ENCODE data around the gene CHRNA7. TPM values are rescaled to one million over a fixed set of nuclear protein-coding genes. Genes with fewer than 3 reads are reported as not detected.

CHRNA7 gene
- total RNA-seq, 1 donor from 2014 or later, result not detected

- no peaks in the 10 kb centered on the region for H3K36me3 Mint-ChIP-seq (ENCODE audit: low read depth)
- DNase-seq, result no peak
- no peak for TF ChIP-seq CTCF (IDR thresholded peaks at IDR 0.05)
- no peaks in the 10 kb centered on the region for H3K9me3 Mint-ChIP-seq
- H3K27ac Mint-ChIP-seq, result no peak overlapping the region
- H3K4me1 Mint-ChIP-seq, result no peaks in the 10 kb centered on the region
- CTCF ChIA-PET, result no interaction called here
- no peak overlapping the region for H3K4me3 Mint-ChIP-seq
- peaks cover 11% of the 10 kb centered on the region for H3K27me3 Mint-ChIP-seq
- no peak for ATAC-seq (ENCODE audit: low read depth)
- intact Hi-C loops (cut with micrococcal nuclease), result no loop called here
- POLR2A ChIA-PET, result no interaction called here
Observed at GRCh38 chr15:32096916-32097617, 66.8 kb downstream of the CHRNA7 start.

- H3K4me3 Mint-ChIP-seq, result no peak overlapping the region
- H3K36me3 Mint-ChIP-seq (ENCODE audit: low read depth), result no peaks in the 10 kb centered on the region
- CTCF ChIA-PET, result no interaction called here
- no peak overlapping the region for H3K27ac Mint-ChIP-seq
- DNase-seq (no peak), ATAC-seq (ENCODE audit: low read depth) (no peak)
- POLR2A ChIA-PET, result no interaction called here
- H3K4me1 Mint-ChIP-seq, result no peaks in the 10 kb centered on the region
- no peak for TF ChIP-seq CTCF (IDR thresholded peaks at IDR 0.05)
- H3K9me3 Mint-ChIP-seq, result no peaks in the 10 kb centered on the region
- intact Hi-C loops (cut with micrococcal nuclease), result no loop called here
- H3K27me3 Mint-ChIP-seq, result peaks cover 11% of the 10 kb centered on the region
Observed at GRCh38 chr15:32098033-32098432, 67.7 kb downstream of the CHRNA7 start.

- H3K4me1 Mint-ChIP-seq, result no peaks in the 10 kb centered on the region
- peaks cover 16% of the 10 kb centered on the region for H3K27me3 Mint-ChIP-seq
- intact Hi-C loops (cut with micrococcal nuclease), result no loop called here
- POLR2A ChIA-PET, result no interaction called here
- no peak for TF ChIP-seq CTCF (IDR thresholded peaks at IDR 0.05)
- H3K27ac Mint-ChIP-seq, result no peak overlapping the region
- no peaks in the 10 kb centered on the region for H3K9me3 Mint-ChIP-seq
- DNase-seq, result no peak
- CTCF ChIA-PET, result no interaction called here
- ATAC-seq (ENCODE audit: low read depth), result no peak
- no peak overlapping the region for H3K4me3 Mint-ChIP-seq
- no peaks in the 10 kb centered on the region for H3K36me3 Mint-ChIP-seq (ENCODE audit: low read depth)
Observed at GRCh38 chr15:32099097-32099785, 68.9 kb downstream of the CHRNA7 start.

- ATAC-seq (ENCODE audit: low read depth), result no peak
- no peaks in the 10 kb centered on the region for H3K4me1 Mint-ChIP-seq
- CTCF ChIA-PET, result no interaction called here
Observed at GRCh38 chr15:32099956-32100684, 69.8 kb downstream of the CHRNA7 start.

More at GRCh38 chr15:32099956-32100684, 69.8 kb downstream of the CHRNA7 start:
- H3K9me3 Mint-ChIP-seq, result no peaks in the 10 kb centered on the region
- DNase-seq, result no peak
- H3K36me3 Mint-ChIP-seq (ENCODE audit: low read depth), result no peaks in the 10 kb centered on the region
- intact Hi-C loops (cut with micrococcal nuclease), result no loop called here
- POLR2A ChIA-PET, result no interaction called here
- H3K27ac Mint-ChIP-seq, result no peak overlapping the region
- no peak overlapping the region for H3K4me3 Mint-ChIP-seq
- H3K27me3 Mint-ChIP-seq, result peaks cover 16% of the 10 kb centered on the region
- TF ChIP-seq CTCF (IDR thresholded peaks at IDR 0.05), result no peak

Data from activated B cell treated with CpG ODN at 0.5 μM for 24 hours (primary cell).